K562 (cell line): ENCODE data around the gene IRF3. TPM values are rescaled to one million over a fixed set of nuclear protein-coding genes. Genes with fewer than 3 reads are reported as not detected.

ENCODE experiments used
- ARID3B ChIP-seq: fragments of 250-450 bp; sonication (Bioruptor Pico); IDR thresholded peaks from 2 replicates; pipeline ENCODE4 v1.4.0; 2020; ENCODE audit warnings: borderline replicate concordance
- ATF1 ChIP-seq, 2 experiments: fragments of 450-650 bp in 1 of 2; IDR thresholded peaks; 2 replicates each; pipeline ENCODE4 v1.6.1; 2016; ENCODE audit warnings: missing compliant biosample characterization in 1 of 2, missing genetic modification characterization in 1 of 2
- HDAC6 ChIP-seq: IDR thresholded peaks from 2 replicates; pipeline ENCODE4 v1.6.1; 2012; ENCODE audit warnings: low read depth, mild to moderate bottlenecking, control low read depth, inconsistent platforms, low read length, moderate library complexity
- KLF1 ChIP-seq: fragments of 450-650 bp; IDR thresholded peaks from 2 replicates; pipeline ENCODE4 v1.6.1; 2016; ENCODE audit warnings: missing genetic modification characterization, missing compliant biosample characterization
- MYC ChIP-seq, 2 experiments: fragments of 250-450 bp in 1 of 2; sonication (Bioruptor Pico) in 1 of 2; IDR thresholded peaks; 2 replicates each; pipeline versions ENCODE4 v1.5.1 to v1.6.1; 2012 to 2021; ENCODE audit warnings: low read depth in 2 of 2, borderline replicate concordance in 1 of 2, improper control_type of control experiment in 1 of 2, low read length in 1 of 2, mild to moderate bottlenecking in 1 of 2, moderate library complexity in 1 of 2
- NFIC ChIP-seq: fragments of 450-650 bp; IDR thresholded peaks from 2 replicates; pipeline ENCODE4 v1.6.1; 2017; ENCODE audit warnings: mild to moderate bottlenecking, inconsistent platforms
- SETDB1 ChIP-seq: IDR thresholded peaks from one replicate; pipeline ENCODE4 v1.6.1; 2012; ENCODE audit warnings: low read length, control low read depth, inconsistent platforms
- U2AF2 ChIP-seq: fragments of 200-400 bp; formaldehyde crosslinking; optimal IDR thresholded peaks from 2 replicates; pipeline ENCODE3; 2017; ENCODE audit warnings: low read depth, mild to moderate bottlenecking, low read length
- UBTF ChIP-seq, 2 experiments: IDR thresholded peaks; 2 replicates each; pipeline ENCODE4 v1.6.1; 2012; ENCODE audit warnings: improper control_type of control experiment in 2 of 2, low read depth in 2 of 2, low read length in 2 of 2, borderline replicate concordance in 1 of 2
- YBX1 ChIP-seq: fragments of 450-650 bp; IDR thresholded peaks from 2 replicates; pipeline ENCODE4 v1.7.1; 2016; ENCODE audit warnings: mild to moderate bottlenecking
- ZNF184 ChIP-seq: sonication (generic); formaldehyde crosslinking; IDR thresholded peaks from 2 replicates; pipeline ENCODE4 v1.5.0; 2020; ENCODE audit warnings: missing genetic modification reagents
- ZNF263 ChIP-seq: sonication (generic); formaldehyde crosslinking; IDR thresholded peaks from 2 replicates; pipeline ENCODE4 v1.8.0; 2022; ENCODE audit warnings: mild to moderate bottlenecking, missing genetic modification reagents, borderline replicate concordance
- ZNF766 ChIP-seq: fragments of 200-800 bp; sonication (Bioruptor generic); conservative IDR thresholded peaks from 2 replicates; pipeline ENCODE4 v1.6.1; 2016; ENCODE audit warnings: missing genetic modification characterization, missing compliant biosample characterization
- polyA plus RNA-seq, 8 experiments: library from polyadenylated mRNA; depleted of rRNA in 4 of 8; stranded (reverse) in 5 of 8; unstranded in 3 of 8; fragments of >200 nt; fragmentation: Nextera tagmentation in 2 of 8; fragmentation: Illumina TruSeq in 1 of 8; extraction: Ambion mirVana in 2 of 8; extraction: Trizol in 1 of 8; gene quantifications; 2 replicates each; pipeline versions ENCODE4 v1.2.1 to v1.2.3, GENCODE V29; 2011 to 2014; ENCODE audit warnings: inconsistent platforms in 1 of 8, missing spikeins in 1 of 8
- total RNA-seq, 7 experiments: library from RNA; depleted of rRNA in 6 of 7; stranded (reverse); fragments of >200 nt in 6 of 7; fragmentation: Illumina TruSeq in 2 of 7; extraction: Trizol in 2 of 7; gene quantifications; 2 replicates each; pipeline versions ENCODE4 v1.2.1 to v1.2.3, GENCODE V29; 2011 to 2021; ENCODE audit warnings: low replicate concordance in 1 of 7
- TF ChIP-seq, protein P1 (sequence below): fragments of 250-450 bp; sonication (Bioruptor Pico); IDR thresholded peaks from 2 replicates; pipeline ENCODE4 v1.5.0; 2021; ENCODE audit warnings: mild to moderate bottlenecking, borderline replicate concordance
- TF ChIP-seq, protein P2 (sequence below): sonication (generic); formaldehyde crosslinking; IDR thresholded peaks from 2 replicates; pipeline ENCODE4 v1.8.1; 2023; ENCODE audit warnings: mild to moderate bottlenecking, missing genetic modification reagents
- TF ChIP-seq, protein P3 (sequence below), 2 experiments: fragments of 250-450 bp in 1 of 2; fragments of 450-650 bp in 1 of 2; sonication (Bioruptor Pico) in 1 of 2; IDR thresholded peaks; 2 replicates each; pipeline versions ENCODE4 v1.6.1 to v1.8.0; 2016 to 2021; ENCODE audit warnings: mild to moderate bottlenecking in 2 of 2, moderate library complexity in 2 of 2, missing compliant biosample characterization in 1 of 2, missing genetic modification characterization in 1 of 2

Gene IRF3
- total and polyA plus RNA-seq, 9 of the 15 experiments (the other 6 are each of a cell fraction or from before 2014, with no cell fraction given) = 7.5 to 145 (median 65.4) TPM

DNA sequence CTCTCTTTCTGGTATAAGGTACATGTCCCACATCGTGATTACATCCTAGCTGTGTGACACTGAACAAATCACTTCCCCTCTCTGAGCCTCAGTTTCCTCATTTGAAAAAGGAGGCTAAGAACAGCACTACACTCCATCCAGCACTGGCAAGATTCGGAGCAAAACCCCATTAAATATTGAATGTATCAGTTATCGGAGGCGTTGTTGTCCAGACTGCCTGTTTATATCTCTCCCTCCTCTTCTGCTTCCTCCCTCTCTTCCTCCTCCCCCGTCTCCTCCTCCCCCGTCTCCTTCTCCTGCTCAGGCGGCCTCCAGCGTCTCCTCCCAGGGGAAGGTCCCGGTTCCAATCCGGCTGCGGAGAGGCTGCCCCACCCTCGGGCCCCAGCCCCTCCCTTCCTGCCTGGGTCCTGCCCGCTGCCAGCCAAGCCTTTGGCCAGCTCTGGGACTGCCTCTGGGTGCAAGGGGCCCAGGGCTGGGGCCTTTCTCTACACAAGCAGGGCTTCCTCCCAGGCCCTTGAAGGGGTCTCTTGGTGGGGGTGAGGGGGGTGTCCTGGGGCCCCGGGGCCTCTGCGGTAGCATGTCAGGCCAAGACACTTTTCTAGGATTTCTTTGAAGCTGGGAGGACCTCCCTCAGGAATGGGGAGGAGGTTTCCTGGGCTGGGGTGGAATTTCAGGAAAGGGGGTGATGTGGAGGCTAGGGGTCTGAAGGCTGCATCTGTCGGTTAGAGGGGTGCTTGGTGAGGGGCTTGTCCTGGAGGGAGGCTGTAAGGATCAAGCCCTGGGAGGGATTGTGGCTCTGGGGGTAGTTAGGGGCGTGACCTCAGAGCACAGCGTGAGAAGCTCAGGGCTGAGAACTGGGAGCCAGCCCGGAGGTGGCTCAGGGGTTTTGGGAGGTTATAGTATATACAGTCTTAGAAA is 27.6 kb downstream of the IRF3 start (continued):
- TF ChIP-seq ARID3B (CRISPR knock-in tag) = no peak
- no peak for TF ChIP-seq MYC (IDR thresholded peaks at IDR 0.05; ENCODE audit: low read depth, low read length)
- TF ChIP-seq MYC (CRISPR knock-in tag; IDR thresholded peaks at IDR 0.05; ENCODE audit: borderline replicate concordance, low read depth) = no peak
- TF ChIP-seq ATF1 (CRISPR knock-in tag; IDR thresholded peaks at IDR 0.05) = no peak
- TF ChIP-seq ATF1 (tag; IDR thresholded peaks at IDR 0.05) = no peak
- TF ChIP-seq, protein P1, sequence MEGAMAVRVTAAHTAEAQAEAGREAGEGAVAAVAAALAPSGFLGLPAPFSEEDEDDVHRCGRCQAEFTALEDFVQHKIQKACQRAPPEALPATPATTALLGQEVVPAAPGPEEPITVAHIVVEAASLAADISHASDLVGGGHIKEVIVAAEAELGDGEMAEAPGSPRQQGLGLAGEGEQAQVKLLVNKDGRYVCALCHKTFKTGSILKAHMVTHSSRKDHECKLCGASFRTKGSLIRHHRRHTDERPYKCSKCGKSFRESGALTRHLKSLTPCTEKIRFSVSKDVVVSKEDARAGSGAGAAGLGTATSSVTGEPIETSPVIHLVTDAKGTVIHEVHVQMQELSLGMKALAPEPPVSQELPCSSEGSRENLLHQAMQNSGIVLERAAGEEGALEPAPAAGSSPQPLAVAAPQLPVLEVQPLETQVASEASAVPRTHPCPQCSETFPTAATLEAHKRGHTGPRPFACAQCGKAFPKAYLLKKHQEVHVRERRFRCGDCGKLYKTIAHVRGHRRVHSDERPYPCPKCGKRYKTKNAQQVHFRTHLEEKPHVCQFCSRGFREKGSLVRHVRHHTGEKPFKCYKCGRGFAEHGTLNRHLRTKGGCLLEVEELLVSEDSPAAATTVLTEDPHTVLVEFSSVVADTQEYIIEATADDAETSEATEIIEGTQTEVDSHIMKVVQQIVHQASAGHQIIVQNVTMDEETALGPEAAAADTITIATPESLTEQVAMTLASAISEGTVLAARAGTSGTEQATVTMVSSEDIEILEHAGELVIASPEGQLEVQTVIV (CRISPR knock-in tag) = no peak
- no peak for TF ChIP-seq SETDB1
- TF ChIP-seq, protein P2, sequence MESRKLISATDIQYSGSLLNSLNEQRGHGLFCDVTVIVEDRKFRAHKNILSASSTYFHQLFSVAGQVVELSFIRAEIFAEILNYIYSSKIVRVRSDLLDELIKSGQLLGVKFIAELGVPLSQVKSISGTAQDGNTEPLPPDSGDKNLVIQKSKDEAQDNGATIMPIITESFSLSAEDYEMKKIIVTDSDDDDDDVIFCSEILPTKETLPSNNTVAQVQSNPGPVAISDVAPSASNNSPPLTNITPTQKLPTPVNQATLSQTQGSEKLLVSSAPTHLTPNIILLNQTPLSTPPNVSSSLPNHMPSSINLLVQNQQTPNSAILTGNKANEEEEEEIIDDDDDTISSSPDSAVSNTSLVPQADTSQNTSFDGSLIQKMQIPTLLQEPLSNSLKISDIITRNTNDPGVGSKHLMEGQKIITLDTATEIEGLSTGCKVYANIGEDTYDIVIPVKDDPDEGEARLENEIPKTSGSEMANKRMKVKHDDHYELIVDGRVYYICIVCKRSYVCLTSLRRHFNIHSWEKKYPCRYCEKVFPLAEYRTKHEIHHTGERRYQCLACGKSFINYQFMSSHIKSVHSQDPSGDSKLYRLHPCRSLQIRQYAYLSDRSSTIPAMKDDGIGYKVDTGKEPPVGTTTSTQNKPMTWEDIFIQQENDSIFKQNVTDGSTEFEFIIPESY = peak; percentile 46
- no peak for TF ChIP-seq U2AF2
- no peak for TF ChIP-seq HDAC6
- TF ChIP-seq NFIC = peak; percentile 74
- no peak for TF ChIP-seq YBX1
- TF ChIP-seq ZNF766 = no peak
- peak; percentile 95 for TF ChIP-seq ZNF263 (CRISPR knock-in tag)
- TF ChIP-seq, protein P3, sequence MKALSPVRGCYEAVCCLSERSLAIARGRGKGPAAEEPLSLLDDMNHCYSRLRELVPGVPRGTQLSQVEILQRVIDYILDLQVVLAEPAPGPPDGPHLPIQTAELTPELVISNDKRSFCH (CRISPR knock-in tag; IDR thresholded peaks at IDR 0.05) = no peak
- TF ChIP-seq, protein P3 (tag; IDR thresholded peaks at IDR 0.05) = no peak
- no peak for TF ChIP-seq ZNF184 (CRISPR knock-in tag)
- TF ChIP-seq KLF1 = no peak
- 0 out of 4 replicates have a peak, but pooled peaks of 1 of the 2 experiments have one; percentile 39 for TF ChIP-seq UBTF (IDR thresholded peaks at IDR 0.05; ENCODE audit: borderline replicate concordance in 1 of 2, low read depth in 2 of 2, low read length in 2 of 2)
